ENCODE measurements around the gene KRTAP10-2. TPM values are rescaled to one million over a fixed set of nuclear protein-coding genes. Genes with fewer than 3 reads are reported as not detected.
A peak's percentile ranks its signal among the peaks of the same experiment; 100 is the strongest.
"Not testable (repeated sequence)": the region's sequence is repeated elsewhere in the genome, so short reads cannot be mapped to it uniquely, and the experiment has no call there.

KRTAP10-2 gene
- total and polyA plus RNA-seq, 2 experiments from 2014 or later, result 0.24 TPM; not detected in 1

DNA sequence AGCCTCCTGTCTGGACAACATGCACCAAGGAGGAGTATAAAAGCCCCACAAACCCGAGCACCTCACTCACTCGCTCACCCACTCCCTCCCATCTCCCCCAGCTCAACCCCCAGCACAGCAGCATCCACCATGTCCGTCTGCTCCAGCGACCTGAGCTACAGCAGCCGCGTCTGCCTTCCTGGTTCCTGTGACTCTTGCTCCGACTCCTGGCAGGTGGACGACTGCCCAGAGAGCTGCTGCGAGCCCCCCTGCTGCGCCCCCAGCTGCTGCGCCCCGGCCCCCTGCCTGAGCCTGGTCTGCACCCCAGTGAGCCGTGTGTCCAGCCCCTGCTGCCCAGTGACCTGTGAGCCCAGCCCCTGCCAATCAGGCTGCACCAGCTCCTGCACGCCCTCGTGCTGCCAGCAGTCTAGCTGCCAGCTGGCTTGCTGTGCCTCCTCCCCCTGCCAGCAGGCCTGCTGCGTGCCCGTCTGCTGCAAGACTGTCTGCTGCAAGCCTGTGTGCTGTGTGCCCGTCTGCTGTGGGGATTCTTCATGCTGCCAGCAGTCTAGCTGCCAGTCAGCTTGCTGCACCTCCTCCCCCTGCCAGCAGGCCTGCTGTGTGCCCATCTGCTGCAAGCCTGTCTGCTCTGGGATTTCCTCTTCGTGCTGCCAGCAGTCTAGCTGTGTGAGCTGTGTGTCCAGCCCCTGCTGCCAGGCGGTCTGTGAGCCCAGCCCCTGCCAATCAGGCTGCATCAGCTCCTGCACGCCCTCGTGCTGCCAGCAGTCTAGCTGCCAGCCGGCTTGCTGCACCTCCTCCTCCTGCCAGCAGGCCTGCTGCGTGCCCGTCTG, 22.5 kb upstream of the KRTAP10-2 start, which contains the start of gene KRTAP10-4:
Gene KRTAP10-4 (plus strand): TSS at position 100 of the 827 bp plus-strand sequence. CDS start 30 bp downstream, at position 130.
- ATAC-seq; H3F3A ChIP-seq (replicated peaks; ENCODE audit: low read depth); H3K9me2 ChIP-seq (ENCODE audit: insufficient read depth); H3K27me3 ChIP-seq (ENCODE audit: insufficient read depth); H3K4me2 ChIP-seq; H4K20me1 ChIP-seq (replicated peaks; ENCODE audit: insufficient read depth); H3K4me3 Mint-ChIP-seq; H3K36me3 ChIP-seq (ENCODE audit: insufficient read depth); H3K79me2 ChIP-seq (replicated peaks; ENCODE audit: insufficient read depth); H3K36me3 Mint-ChIP-seq (ENCODE audit: low read depth); H3K4me1 ChIP-seq (ENCODE audit: insufficient read depth); H3K27ac ChIP-seq (ENCODE audit: low read depth); H3K4me3 ChIP-seq; H3K27ac Mint-ChIP-seq; DNase-seq (ENCODE audit: low spot score); H3K4me1 Mint-ChIP-seq: not testable (repeated sequence)
- H3K27me3 Mint-ChIP-seq (ENCODE audit: insufficient read depth, low read depth, poor library complexity), result peaks cover 12% of the 10 kb centered on the region
- H2AFZ ChIP-seq, result 0 out of 2 replicates have a peak within 1 kb of the TSS, but pooled peaks have one; percentile 38
- H3K9me3 Mint-ChIP-seq, result peaks cover 45% of the 10 kb centered on the region

- Mint-ChIP-seq H3K4me1 (peaks cover 3% of the 10 kb centered on the region), H3K27me3 (ENCODE audit: insufficient read depth, low read depth, poor library complexity) (peaks cover 16% of the 10 kb centered on the region), H3K36me3 (ENCODE audit: low read depth) (peaks cover 7% of the 10 kb centered on the region), H3K27ac (no peak overlapping the region), H3K4me3 (no peak overlapping the region), H3K9me3 (peaks cover 43% of the 10 kb centered on the region)
- H3K36me3 ChIP-seq (ENCODE audit: insufficient read depth), result no peaks in the 10 kb centered on the region
- H3K27ac ChIP-seq (ENCODE audit: low read depth), result no peak overlapping the region
- H3K4me1 ChIP-seq (ENCODE audit: insufficient read depth), result no peaks in the 10 kb centered on the region
- H3K79me2 ChIP-seq (replicated peaks; ENCODE audit: insufficient read depth), result no peaks in the 10 kb centered on the region
- TF ChIP-seq ZNF462 (CRISPR knock-in tag; IDR thresholded peaks at IDR 0.05), result no peak
- TF ChIP-seq, protein P1, sequence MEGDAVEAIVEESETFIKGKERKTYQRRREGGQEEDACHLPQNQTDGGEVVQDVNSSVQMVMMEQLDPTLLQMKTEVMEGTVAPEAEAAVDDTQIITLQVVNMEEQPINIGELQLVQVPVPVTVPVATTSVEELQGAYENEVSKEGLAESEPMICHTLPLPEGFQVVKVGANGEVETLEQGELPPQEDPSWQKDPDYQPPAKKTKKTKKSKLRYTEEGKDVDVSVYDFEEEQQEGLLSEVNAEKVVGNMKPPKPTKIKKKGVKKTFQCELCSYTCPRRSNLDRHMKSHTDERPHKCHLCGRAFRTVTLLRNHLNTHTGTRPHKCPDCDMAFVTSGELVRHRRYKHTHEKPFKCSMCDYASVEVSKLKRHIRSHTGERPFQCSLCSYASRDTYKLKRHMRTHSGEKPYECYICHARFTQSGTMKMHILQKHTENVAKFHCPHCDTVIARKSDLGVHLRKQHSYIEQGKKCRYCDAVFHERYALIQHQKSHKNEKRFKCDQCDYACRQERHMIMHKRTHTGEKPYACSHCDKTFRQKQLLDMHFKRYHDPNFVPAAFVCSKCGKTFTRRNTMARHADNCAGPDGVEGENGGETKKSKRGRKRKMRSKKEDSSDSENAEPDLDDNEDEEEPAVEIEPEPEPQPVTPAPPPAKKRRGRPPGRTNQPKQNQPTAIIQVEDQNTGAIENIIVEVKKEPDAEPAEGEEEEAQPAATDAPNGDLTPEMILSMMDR (conservative IDR thresholded peaks at IDR 0.05; ENCODE audit: low read depth in 2 of 2), result no peak
- no peak for ATAC-seq
- no peaks in the 10 kb centered on the region for H4K20me1 ChIP-seq (replicated peaks; ENCODE audit: insufficient read depth)
- H3K4me3 ChIP-seq, result no peak overlapping the region
- H3F3A ChIP-seq (replicated peaks; ENCODE audit: low read depth), result no peaks in the 10 kb centered on the region
- 0 out of 2 replicates have a peak overlapping the region, but pooled peaks have one; percentile 38 for H2AFZ ChIP-seq
- no peak for DNase-seq (ENCODE audit: low spot score)
- no peaks in the 10 kb centered on the region for H3K27me3 ChIP-seq (ENCODE audit: insufficient read depth)
- H3K4me2 ChIP-seq, result no peak overlapping the region
- no peaks in the 10 kb centered on the region for H3K9me2 ChIP-seq (ENCODE audit: insufficient read depth)
These were observed 21.8 kb upstream of the KRTAP10-2 start for GRCh38 chr21:44572959-44573583.

Data from GM23338 (cell line).